GM12873 (cell line): Measurements from ENCODE around the gene SERPINB12.
A peak's percentile ranks its signal among the peaks of the same experiment; 100 is the strongest.

Source experiments
- CTCF ChIP-seq: IDR thresholded peaks from 2 replicates; pipeline ENCODE4 v1.5.1; 2012; ENCODE audit warnings: low read depth, mild to moderate bottlenecking, moderate library complexity, low read length, control low read depth; ENCODE audit not compliant: insufficient read depth; ENCODE audit errors: missing control alignments

SERPINB12 gene

GRCh38 chr18:63542069-63542468 lies at the start of gene SERPINB12:
SERPINB12 (plus strand) TSS chr18:63542369; CDS start chr18:63556160, 13,791 bp downstream.
- TF ChIP-seq CTCF = no peak

GRCh38 chr18:63492851-63493250 lies 49.3 kb upstream of the SERPINB12 start:
- TF ChIP-seq CTCF = no peak

- no peak for TF ChIP-seq CTCF
These were observed 46.5 kb upstream of the SERPINB12 start for GRCh38 chr18:63495675-63496074.

- peak; percentile 64 for TF ChIP-seq CTCF
These were observed 36.4 kb upstream of the SERPINB12 start for GRCh38 chr18:63505566-63506335.

GRCh38 chr18:63506336-63506646 lies 35.9 kb upstream of the SERPINB12 start:
- no peak for TF ChIP-seq CTCF

- no peak for TF ChIP-seq CTCF
These were observed 33.6 kb upstream of the SERPINB12 start for GRCh38 chr18:63508596-63508995.

GRCh38 chr18:63511285-63511684 lies 30.9 kb upstream of the SERPINB12 start:
- peak; percentile 60 for TF ChIP-seq CTCF
